NCI-H748 treated with DMSO at 0.1 percent for 48 hours (cell line): Measurements from ENCODE around the gene POPDC2.

ENCODE experiments used
- DNase-seq: peaks from one replicate; lab custom pipeline; 2025; lab: John Stamatoyannopoulos, UW

POPDC2 gene

DNA sequence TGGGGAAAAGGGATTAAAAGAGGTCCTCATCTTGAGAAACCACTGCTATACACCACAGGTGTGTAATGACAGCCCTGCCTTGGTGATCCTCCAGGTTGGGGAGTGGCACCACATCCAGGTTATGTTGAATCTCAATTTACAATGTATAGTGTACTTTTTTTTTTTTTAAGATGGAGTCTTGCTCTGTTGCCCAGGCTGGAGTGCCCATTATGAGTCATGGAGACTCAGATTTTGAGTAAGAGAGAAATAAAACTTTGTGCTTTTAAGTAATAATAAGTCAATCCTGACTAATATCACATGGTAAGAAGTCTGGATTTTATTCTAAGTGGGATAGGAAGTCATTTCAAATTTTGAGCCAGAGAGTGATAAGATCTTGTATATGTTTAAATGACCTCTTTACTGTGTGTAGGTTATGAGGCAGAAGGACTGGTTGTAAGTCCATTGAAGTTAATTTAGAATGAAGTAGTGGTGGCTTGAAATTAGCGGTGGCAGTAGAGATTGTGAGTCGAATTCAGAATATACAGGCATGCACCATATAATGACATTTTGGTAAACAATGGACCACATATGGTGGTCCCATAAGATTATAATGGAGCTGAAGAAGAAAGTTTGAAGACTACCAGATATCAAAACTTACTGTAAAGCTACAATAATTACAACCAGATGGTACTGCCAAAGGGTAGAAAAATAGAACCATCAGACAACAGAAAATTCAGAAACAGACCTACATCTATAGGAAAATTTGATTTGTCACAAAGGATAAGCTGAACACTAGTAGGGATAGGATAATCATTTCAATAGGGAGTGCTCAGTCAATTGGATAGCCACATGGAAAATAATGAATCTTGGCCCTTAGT lies 20.7 kb downstream of the POPDC2 start:
- no peak for DNase-seq

- no peak for DNase-seq
Measured at GRCh38 chr3:119637679-119638477, 22.5 kb downstream of the POPDC2 start.

- DNase-seq = no peak
Measured at GRCh38 chr3:119636891-119637611, 23.3 kb downstream of the POPDC2 start.

GRCh38 chr3:119636249-119636648 lies 24.1 kb downstream of the POPDC2 start:
- DNase-seq = no peak

DNA sequence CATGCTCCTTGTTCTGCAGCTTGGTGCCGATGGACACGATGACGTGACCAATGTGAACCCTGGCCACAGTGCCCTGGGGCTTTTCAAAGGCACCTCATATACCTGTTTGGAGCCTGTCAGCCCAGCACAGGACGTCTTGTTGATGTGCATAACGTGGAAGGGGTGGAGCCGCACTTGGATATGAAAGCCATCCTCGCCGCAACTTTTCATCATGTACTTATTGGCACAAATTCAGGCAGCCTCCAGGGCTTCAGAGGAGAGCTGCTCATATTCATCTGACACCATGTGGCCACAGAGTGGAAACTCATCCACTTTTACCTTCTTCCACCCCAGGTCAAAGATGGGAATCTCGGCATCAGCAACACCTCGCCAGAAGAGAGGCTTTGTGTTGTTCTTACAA lies 24.7 kb downstream of the POPDC2 start:
- DNase-seq = no peak

DNA sequence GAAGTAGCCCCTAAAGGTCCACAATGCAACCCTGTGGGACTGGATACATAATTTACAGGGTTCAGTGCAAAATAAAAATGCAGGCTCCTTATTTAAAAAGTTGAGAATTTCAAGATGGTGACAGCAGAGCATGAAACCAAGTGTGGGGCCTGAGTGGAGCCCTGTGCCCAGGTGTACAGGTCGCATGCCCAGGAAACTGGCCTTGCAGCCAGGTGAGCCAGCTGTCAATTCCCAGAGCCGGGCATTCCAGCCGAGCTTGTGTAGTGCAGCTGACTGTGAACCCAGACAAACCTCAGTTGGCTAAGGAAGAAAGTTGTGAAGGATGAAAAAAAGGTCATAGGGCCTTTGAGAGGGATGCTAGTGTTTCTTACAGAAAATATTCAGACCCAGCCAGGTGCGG lies 27.6 kb downstream of the POPDC2 start:
- no peak for DNase-seq

- no peak for DNase-seq
Measured at GRCh38 chr3:119632216-119632615, 28.2 kb downstream of the POPDC2 start.

GRCh38 chr3:119631516-119631915 lies 28.9 kb downstream of the POPDC2 start:
- DNase-seq = no peak

GRCh38 chr3:119630880-119631329 lies 29.5 kb downstream of the POPDC2 start:
- DNase-seq = no peak

DNA sequence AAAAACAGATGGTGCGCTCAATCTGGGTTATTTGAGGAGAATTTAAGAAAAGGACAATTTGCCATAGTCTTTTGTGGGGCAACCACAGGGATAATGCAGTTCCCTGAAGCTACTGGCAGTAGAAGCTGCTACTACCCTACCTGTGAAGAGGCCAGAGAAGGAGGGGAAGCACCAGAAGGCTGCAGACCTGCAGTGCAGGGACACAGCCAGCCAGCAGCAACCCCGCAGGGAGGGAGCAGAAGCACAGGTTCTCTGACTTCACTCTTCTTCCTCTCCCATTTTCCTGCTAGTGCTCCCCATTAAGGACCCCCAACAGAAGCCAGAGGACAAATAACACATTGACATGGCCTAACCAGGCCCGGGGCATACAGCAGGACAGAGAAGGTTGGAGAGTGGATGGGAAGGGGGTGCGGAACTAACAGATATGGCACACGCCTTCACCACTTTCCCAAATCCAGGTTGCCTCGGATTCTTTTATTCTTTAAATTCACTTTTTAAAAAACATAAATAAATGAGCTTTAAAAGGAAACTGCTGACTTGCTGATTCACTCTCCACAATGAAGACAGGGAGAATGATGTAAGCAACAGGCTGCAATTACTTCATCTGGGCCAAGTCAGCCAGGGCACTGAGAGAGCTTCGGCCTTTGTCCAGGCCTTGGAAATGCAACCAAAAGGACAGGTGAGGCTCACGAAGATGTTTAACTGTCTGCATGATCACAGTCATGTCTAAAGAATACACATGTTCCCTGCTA lies 30.1 kb downstream of the POPDC2 start:
- no peak for DNase-seq

DNA sequence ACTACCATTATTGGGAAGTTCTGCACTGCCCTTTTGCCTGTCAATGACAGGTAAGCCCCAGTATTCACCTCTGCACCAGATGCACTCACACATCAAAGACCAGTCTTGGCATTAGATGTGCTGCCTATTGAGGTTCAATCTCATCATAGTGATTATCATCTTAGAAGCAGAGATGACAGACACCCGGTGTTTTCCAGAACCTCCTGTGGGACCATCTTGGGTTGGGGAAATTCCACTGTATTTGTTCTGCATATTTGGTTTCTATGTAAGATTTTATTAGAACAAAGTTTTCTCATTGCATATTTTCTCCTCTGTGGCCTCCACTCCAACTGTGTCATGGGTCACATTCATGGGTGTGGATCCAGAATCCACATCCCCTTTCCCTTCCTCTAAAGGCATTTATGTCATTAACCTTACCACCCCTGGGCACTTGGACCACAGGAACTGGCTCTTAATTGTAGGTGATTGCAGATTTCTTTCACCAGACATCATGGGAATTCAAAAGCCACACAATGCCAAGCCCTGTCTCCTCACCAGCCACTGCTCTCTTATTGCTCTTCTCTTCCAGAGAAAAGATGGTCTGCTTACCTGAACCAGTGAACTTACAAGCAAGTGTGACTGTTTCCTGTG lies 31.5 kb downstream of the POPDC2 start:
- no peak for DNase-seq

- DNase-seq = no peak
Measured at GRCh38 chr3:119628390-119628789, 32.0 kb downstream of the POPDC2 start.

- DNase-seq = no peak
Measured at GRCh38 chr3:119627461-119627860, 32.9 kb downstream of the POPDC2 start.

DNA sequence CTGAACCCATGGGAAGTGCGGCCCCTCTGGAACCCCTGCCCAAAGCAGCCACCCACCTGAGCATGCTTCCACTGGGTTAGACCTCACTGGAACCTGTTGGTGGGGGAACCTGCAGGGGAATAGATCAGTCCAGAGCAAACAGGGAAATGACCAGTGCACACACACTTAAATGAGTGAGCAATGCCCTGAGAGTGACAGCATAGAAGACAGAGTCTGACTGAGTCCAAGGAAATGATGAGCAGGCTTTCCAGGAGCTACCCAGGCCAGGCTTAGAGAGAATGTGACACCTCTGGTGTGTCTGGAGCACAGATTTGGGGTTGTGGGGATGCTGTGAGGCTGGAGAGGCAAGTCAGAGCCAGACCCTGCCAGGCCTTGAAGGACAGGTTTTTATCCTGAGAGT lies 34.2 kb downstream of the POPDC2 start:
- no peak for DNase-seq

- no peak for DNase-seq
Measured at GRCh38 chr3:119625451-119626153, 34.8 kb downstream of the POPDC2 start.

GRCh38 chr3:119624002-119624720 lies 36.2 kb downstream of the POPDC2 start:
- no peak for DNase-seq

- DNase-seq = no peak
Measured at GRCh38 chr3:119620899-119621298, 39.5 kb downstream of the POPDC2 start.

- DNase-seq = no peak
Measured at GRCh38 chr3:119619094-119619493, 41.3 kb downstream of the POPDC2 start.

- no peak for DNase-seq
Measured at GRCh38 chr3:119616056-119616455, 44.3 kb downstream of the POPDC2 start.

DNA sequence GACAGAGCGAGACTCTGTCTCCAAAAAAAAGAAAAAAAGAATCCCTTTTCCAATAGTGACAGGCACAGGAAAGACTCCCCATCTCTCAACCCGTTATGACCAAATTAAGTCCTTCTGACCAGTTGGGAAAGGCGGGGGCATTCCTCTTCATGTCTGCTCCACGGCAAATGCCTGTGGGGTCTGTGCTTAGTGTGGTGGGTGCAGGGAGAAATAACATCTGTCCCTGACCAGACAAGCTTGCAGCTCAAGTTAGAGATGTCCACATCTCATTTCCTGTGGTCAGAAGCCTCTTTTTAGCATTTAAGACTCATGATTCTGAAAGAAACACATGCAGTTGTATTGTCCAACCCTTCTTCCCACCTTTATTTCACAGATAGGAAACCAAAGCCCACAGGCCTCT lies 46.5 kb downstream of the POPDC2 start:
- no peak for DNase-seq
